22Rv1 (cell line): ENCODE measurements around the gene RMC1.

Experiments
- ZFX ChIP-seq: fragments of 450-650 bp; IDR thresholded peaks from 2 replicates; pipeline ENCODE4 v1.6.1; 2017; ENCODE audit warnings: antibody characterized with exemption, borderline replicate concordance
- TF ChIP-seq, protein P1 (sequence below): fragments of 450-650 bp; IDR thresholded peaks from 2 replicates; pipeline ENCODE4 v1.5.1; 2017; ENCODE audit warnings: mild to moderate bottlenecking

DNA sequence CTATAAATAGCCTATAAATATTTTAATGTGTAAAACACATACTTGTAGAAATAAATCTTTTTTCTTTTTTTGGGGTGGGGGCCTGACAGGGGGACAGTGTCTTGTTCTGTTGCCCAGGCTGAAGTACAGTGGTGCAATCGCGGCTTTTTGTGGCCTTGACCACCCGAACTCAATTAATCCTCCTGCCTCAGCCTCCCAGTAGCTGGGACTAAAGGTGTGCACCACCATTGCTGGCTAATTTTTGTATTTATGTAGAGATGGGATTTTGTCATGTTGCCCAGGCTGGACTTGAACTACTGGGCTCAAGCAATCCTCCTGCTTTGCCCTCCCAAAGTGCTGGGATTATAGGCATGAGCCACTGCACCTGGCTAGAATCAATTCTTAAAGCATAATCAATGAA is 45.4 kb downstream of the RMC1 start:
- TF ChIP-seq, protein P1, sequence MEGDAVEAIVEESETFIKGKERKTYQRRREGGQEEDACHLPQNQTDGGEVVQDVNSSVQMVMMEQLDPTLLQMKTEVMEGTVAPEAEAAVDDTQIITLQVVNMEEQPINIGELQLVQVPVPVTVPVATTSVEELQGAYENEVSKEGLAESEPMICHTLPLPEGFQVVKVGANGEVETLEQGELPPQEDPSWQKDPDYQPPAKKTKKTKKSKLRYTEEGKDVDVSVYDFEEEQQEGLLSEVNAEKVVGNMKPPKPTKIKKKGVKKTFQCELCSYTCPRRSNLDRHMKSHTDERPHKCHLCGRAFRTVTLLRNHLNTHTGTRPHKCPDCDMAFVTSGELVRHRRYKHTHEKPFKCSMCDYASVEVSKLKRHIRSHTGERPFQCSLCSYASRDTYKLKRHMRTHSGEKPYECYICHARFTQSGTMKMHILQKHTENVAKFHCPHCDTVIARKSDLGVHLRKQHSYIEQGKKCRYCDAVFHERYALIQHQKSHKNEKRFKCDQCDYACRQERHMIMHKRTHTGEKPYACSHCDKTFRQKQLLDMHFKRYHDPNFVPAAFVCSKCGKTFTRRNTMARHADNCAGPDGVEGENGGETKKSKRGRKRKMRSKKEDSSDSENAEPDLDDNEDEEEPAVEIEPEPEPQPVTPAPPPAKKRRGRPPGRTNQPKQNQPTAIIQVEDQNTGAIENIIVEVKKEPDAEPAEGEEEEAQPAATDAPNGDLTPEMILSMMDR: no peak
- TF ChIP-seq ZFX: no peak
